GM21381 (cell line): Measurements from ENCODE around the gene HLA-DOA.

Source experiments
- ATAC-seq: cut with Tn5 transposase; IDR thresholded peaks from one replicate; pipeline ENCODE4 v1.9.1; 2021; ENCODE audit warnings: mild to moderate bottlenecking, moderate library complexity; ENCODE audit not compliant: unreplicated experiment

The HLA-DOA gene

DNA sequence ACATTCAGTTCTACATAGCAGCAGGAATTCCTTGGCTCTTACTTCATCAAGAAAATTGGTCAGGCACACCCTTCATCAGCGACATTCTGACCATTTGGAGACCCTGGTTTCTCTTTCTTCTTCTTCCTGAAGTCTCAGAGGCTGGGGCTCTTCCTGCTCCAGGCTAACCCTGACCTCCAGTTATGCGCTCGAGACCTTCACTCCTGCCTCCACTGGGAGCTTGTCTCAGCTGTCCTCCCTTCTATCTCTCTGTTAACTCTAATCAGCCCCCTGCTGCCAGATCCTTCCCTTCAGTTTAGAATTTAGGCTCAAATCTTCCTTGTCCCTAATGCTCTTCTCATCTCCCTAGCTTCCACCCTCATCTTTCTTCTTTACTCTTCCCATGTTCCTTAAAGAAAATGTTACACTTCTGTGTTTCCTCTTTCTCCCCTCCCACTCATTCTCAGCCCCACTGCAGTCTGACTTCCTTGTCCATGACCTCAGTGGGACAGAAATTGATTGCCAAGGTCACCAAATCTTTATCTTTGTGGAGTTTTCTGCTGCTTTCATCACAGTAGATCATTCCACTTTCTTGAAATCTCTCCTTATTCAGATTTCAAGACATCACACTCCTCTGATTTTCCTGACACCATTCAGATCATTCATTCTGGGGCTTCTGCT, 8.4 kb upstream of the HLA-DOA start:
- ATAC-seq: no peak

DNA sequence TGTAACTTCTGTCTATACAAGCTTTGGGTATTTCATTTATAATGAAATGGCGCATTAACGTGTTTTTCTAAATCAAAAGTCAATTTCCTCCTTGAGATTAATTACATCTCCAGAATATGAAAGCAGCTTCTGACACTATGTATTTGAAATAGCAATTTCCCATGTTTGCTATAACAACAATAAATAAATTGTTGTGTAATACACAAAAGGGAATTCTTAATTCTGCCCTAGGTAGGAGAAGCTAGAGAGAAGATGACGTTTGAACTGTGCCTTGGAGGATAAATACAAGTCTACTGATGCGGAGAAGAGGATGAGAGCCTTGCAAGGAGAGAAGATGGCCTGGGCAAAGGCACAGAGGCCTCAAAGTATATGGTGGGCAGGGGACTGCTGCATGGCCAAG, 7.6 kb upstream of the HLA-DOA start:
- ATAC-seq: no peak

DNA sequence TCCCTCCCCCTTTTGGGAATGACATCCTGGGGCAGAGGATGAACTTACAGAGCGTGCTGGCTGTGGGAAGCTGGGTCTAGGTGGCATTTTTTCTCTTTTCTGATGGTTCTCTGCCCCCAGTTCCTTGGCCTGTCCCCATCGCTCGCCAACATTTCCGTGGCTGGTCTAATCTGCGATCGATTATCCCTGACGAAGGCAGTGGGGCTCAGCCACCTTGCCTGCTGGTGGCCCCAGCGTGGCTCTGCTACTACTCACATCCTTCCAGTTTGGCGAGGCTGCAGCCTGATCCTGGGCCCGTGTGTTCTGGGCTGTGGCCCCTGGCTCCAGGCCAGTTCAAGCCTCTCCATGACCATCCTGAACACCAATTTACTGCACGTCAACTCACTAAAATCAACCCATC, 6.4 kb upstream of the HLA-DOA start:
- no peak for ATAC-seq

DNA sequence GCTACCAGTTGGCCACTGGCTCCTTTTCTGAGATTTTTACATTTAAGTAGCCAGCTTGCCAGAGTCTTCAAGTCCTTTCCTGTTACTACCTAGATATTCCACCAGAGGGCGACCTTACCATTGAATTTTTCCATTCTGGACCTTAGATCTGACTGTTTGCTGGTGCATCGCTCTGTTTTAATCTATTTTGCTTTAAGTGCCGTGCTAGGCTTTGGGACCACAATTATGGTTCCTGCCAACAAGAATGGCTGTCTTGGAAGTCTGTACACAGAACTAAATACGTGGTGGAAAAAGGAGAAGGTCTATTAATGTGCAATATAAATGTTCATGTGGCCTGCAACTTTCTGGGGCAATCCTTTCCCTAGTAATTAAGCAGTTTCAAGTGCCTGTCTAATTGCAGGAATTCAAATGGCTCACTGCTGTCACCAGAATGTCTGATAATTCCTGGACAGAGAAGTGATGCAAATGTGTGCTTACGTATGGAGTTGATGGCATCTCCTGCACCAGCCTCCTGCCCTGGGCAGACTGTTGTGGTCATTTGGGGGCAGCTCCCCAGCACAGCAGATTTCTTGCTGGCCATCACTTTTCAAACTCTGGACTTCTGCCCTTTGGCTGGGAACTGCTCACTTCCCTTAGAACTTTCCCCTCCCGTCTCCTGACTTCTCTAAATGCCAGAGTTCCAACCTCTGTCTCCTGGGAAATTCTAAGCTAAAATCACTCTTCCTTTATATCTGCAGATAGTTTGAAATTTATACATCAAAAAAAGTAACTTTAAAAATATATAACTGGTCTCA, 5.6 kb upstream of the HLA-DOA start:
- no peak for ATAC-seq

DNA sequence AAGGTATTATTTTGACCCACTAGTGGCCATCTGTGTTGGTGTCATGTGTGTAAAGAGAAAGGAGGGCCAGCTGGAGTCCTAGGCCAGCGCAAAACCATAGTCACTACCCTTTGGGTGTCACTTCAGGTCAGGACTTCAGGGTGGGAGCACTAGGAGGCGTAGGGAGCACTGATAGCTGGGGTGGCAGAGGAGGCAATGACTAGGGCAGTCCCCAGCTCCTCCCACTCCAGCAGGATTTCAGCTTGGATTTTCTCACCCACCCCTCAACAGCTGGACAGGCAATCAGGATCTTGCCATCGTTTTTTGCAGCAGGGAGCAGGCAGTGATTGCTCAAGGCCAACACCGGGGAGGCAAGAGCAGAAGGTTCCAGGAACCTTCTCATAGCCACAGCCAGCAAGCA, 4.2 kb upstream of the HLA-DOA start:
- ATAC-seq: no peak

- no peak for ATAC-seq
These were observed 965 bp upstream of the HLA-DOA start for GRCh38 chr6:33010356-33010755.

DNA sequence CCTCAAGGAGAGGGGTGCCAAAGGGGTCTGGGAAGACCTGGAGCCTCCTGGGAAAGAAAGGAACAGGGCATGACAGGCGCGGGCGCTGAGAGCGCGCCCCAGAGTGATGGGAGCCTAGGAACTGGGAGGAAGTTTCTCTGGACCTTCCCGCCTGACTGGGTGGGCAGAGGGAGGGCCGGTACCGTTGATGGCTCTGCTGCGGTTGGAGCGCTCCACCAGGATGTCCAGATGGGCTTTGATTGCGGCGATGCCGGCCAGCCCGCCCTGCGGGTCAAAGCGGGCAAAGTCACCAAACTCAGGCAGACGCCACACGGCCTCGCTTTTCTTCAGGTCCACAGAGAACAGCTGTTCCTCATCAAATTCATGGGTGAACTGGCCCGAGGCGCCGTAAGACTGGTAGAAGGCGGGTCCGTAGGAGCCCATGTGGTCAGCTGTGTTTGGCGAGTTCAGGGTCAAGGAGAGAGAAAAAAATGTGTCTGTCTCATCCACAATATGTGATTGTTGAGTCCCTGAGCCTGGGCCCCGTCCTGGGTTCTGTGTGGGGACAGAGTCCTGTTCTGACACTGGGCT, 1.5 kb downstream of the HLA-DOA start:
- no peak for ATAC-seq

- no peak for ATAC-seq
These were observed 4.5 kb downstream of the HLA-DOA start for GRCh38 chr6:33004940-33005339.

DNA sequence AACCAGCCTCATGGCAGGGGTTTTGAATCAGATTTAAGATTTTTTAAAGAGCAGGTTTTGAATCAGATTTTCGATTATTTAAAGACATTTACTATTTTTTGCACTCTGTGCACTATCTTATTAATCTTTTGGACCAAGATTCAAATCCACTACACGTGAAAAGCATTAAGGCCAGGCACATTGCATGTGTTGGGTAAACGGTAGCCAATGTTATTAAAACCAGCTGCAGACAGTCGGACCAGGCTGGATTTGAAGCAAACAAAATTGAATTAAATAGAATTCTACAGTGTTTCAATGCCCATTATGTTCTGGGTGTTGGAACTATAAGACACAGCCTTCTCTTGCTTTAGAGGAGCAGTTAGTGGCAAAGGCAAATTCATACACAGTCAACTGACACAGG, 7.7 kb downstream of the HLA-DOA start:
- ATAC-seq: no peak

- no peak for ATAC-seq
These were observed 9.3 kb downstream of the HLA-DOA start for GRCh38 chr6:33000055-33000454.

DNA sequence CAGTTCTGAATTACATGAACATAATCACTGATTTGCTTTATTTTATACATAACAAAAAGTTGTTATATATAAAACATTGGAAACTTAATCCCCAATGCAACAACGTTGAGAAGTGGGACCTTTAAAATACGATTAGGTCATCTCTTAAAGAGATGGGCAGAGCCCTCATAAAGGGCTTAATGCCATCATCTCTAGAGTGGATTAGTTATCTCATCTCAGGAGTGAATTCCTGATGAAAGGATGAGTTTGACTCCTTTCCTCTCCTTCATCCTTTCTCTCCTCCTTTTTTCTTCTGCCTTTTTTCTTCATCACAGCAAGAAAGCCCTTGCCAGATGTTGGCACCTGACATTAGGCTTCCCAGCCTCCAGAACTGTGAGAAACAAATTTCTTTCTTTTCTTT, 13.9 kb downstream of the HLA-DOA start:
- no peak for ATAC-seq

GRCh38 chr6:32993363-32993973, 15.9 kb downstream of the HLA-DOA start:
- ATAC-seq: no peak

- no peak for ATAC-seq
These were observed 17.4 kb downstream of the HLA-DOA start for GRCh38 chr6:32991972-32992371.

DNA sequence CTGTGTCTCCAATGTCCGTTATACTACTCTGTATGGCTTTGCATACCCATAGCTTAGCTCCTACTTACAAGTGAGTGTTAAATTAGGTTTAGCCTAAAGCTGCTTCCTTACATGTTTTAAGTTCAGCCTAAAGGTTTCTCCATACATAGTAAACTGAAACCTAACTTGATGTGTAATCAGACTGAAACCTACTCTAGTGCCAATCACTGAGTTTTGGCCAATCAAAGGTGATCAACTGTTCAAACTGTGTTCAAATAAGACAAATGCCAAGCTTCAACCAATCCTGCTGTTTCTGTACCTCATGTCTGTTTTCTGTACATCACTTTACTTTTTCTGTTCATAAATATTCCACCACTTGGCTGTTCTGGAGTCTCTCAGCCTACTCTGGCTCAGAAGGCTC, 20.0 kb downstream of the HLA-DOA start:
- ATAC-seq: no peak

GRCh38 chr6:32984622-32985389, 24.6 kb downstream of the HLA-DOA start:
- peak; percentile 61 for ATAC-seq

DNA sequence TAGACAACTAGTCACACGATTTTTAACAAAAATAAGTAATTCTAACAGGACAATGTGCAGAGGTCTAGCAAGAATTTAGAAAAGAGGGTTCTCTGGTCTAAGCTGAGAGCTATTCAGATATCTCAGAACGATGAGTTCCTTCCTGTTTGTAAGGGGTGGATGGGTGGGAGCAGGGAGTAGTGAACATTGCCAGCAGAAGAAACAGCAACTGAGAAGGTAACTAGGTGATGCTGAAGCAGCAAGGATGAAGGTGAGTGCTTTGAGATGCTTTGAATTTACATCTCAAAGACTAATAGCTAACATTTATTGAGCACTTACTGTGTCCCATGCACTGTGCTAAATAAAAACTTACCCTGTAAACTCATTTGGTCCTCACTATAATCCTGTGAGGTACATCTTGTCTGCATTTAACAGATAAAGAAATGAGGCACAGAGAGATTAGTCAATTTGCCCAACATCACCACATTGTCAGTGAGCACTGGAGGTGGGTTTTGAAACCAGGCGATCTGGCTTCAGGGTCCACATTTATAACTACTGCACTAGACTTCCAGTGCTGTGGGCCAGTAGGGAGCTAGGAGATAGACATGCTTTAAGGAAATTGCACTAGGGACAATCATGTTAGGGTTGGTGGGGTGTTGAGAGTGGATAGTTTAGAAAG, 25.3 kb downstream of the HLA-DOA start:
- peak; percentile 12 for ATAC-seq

- no peak for ATAC-seq
These were observed 25.9 kb downstream of the HLA-DOA start for GRCh38 chr6:32983493-32983848.

GRCh38 chr6:32982702-32983492, 26.5 kb downstream of the HLA-DOA start:
- no peak for ATAC-seq

DNA sequence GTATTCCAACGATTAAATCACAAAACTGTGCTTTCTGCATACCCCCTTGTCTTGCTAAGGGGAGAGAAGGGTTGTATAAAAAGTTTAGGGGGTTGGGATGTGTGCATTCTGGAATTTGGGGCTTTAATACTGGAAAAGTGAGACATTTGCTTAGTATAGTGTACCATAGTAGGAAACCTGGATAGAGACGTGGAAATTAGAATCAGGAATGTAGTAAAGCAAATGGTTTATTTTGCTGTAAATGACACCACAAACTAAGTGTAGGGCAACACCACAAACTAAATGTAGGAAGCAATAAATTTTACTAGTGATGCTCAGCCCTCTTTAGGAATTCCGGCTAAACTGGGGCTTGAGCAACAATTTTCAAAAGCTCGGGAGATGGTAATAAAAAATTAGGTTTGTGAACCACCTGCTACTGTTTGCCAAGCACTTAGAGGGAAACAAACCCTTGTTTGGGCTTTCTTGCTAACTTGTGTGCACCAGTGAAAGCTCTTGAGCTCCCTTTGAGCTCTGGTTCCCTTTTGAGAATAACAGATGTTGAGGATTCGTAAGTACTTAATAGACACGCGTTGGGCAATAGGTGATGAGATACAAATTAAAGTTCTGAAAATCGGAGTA, 27.2 kb downstream of the HLA-DOA start:
- ATAC-seq: no peak
